Measurements from ENCODE around the gene ERFE. TPM values are rescaled to one million over a fixed set of nuclear protein-coding genes. Genes with fewer than 3 reads are reported as not detected.

Gene ERFE
- total RNA-seq, 1 experiment from 2014 or later: 1.8 TPM

DNA sequence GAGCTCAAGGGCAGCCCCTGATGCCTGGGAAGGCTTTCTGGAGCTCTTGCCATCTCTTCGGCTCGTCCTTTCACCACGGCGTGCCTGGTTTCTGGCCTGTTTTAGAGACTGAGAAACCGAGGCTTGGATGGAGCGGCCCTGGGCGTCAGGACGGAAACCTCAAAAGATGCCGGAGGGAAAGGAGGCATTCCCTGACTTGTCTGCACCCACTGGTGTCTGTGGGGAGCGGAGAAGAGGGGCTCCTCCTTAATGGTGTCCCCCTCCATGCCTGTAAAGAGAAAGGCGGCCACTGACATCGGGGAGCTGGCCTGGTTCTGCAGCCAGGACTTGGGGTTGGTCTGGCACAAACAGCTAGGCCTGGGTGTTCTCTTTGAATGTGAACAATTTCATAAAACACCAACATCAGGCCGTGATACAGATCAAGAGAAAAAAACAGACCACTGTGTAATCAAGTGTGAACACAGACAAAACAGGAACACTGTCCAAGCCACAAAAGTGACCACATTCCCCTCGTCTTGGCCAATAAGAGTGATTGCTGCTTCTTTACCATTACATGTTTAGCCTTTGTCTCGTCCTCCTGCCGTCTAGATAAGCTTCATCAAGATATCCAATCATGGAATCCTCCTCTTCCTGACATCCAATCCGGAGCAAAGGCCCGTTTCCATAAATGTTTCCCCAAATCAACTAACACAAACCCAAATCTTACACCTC is 45.4 kb downstream of the ERFE start:
- DNase-seq (ENCODE audit: low read depth): no peak

DNA sequence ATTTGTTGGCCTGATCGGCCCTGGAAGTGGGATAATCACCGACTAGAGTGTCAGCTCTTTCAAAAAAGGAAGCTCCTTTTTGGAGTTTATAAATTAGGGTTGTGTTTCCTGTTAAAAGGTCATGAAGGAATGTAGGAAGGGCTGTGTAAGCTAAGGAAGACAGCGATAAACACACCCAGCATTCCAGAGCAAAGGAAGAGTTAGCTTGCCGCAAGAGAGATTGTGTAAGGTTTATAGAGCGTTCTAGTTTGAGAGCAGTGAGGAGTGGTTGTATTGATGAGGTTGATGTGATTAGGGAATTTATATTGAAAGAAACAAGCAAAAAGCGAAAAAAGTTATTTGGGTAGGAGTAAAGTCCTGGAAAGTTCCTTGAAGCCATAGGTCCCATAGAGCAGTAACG is 48.2 kb downstream of the ERFE start:
- no peak for DNase-seq (ENCODE audit: low read depth)

DNA sequence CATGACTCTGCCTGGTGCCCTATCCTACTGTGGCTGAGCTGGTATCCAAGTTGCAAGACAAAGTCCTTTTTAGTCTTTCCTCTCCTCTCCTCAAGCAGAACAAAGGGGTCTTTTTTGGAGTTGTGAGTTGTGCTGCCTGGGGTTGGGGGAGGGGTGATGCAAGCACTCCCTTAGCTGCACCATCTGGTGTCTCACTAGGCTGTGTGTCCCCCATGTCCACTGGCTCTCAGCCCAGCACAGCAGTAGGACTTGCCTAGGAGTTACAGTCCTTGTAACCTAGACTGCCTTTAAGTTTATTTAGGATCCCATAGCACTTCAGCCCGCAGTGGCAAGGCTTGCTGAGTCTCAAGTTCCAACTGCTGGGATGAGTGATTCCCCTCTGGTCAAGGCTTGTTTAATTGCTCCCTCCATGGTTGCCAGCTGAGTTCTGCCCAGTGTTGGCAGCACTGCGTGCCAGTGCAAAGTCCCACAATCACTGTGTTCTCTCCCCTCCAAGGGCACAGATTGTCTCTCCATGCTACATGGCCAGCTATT is 57.9 kb downstream of the ERFE start:
- peak; percentile 50 for DNase-seq (ENCODE audit: low read depth)

Other genes starting within 250 kb of the ERFE start
- 106 and 109 TPM in 2 replicates for gene UBE2F, start 192.0 kb upstream of the ERFE start, total RNA-seq (2014; rRNA removed; shearing (Covaris generic))
- 13.3 and 21.5 TPM in 2 replicates for gene SCLY, start 98.0 kb upstream of the ERFE start, total RNA-seq (2014; rRNA removed; shearing (Covaris generic))
- under 0.01 TPM in 1 of 2 replicates, not detected in the other for gene ESPNL, start 58.6 kb upstream of the ERFE start, total RNA-seq (2014; rRNA removed; shearing (Covaris generic))
- not detected in 2 replicates for gene KLHL30, start 20.3 kb upstream of the ERFE start, total RNA-seq (2014; rRNA removed; shearing (Covaris generic))
- gene ILKAP, start 44.7 kb downstream of the ERFE start, total RNA-seq (2014; rRNA removed; shearing (Covaris generic)): 20.5 and 20.7 TPM in 2 replicates
- 8.3 and 22.7 TPM in 2 replicates for gene HES6, start 81.1 kb downstream of the ERFE start, total RNA-seq (2014; rRNA removed; shearing (Covaris generic))
- 4.0 and 4.2 TPM in 2 replicates for gene PER2, start 129.6 kb downstream of the ERFE start, total RNA-seq (2014; rRNA removed; shearing (Covaris generic))
- gene TRAF3IP1, start 161.5 kb downstream of the ERFE start, total RNA-seq (2014; rRNA removed; shearing (Covaris generic)): 5.6 and 7.1 TPM in 2 replicates

Measured in RPMI7951 (cell line).